Stimulated activated CD8-positive, alpha-beta memory T cell treated with anti-CD3 and anti-CD28 coated beads, Interleukin-4, amount 100 ng/mL, for 48 hours (primary cell): ENCODE data around the gene ESRRG.

ENCODE experiments used
- DNase-seq: peaks from one replicate; pipeline ENCODE4 v3.0.0-alpha.2; 2020

The ESRRG gene

GRCh38 chr1:216499581-216500272 lies 223.5 kb downstream of the ESRRG start:
- DNase-seq = no peak

DNA sequence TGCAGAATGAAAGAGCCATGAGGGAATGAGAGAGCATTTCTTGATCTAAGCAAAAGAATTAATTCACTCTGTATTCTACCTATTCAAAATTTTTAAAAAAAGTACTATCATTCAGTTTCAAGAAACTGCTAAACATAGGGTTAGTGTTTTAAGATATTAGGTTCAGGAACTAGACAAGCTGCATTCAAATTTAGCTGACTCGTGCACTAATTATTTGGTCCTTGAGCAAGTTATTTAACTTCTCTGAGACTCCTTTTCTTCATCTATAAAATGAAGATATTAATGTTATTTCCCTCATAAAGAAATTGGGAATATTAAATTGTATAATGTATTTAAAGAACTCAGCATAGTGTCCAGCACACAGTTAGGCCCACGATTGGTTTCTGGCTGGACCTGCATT lies 225.0 kb downstream of the ESRRG start:
- DNase-seq = no peak

DNA sequence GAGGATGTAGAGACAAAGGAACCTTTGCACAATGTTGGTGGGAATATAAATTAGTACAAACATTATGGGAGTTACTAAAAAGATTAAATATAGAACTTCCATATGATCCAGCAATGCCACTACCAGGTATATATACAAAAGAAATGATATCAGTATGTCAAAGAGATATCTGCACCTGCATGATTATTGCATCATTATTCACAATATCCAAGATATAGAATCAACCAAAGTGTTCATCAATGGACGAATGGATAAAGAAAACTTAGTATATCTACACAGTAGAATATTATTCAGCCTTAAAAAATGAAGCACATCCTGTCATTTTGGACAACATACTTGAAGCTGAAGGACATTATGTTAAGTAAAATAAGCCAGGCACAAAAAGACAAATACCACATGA lies 238.2 kb downstream of the ESRRG start:
- DNase-seq = no peak

GRCh38 chr1:216483672-216484401 lies 239.4 kb downstream of the ESRRG start:
- no peak for DNase-seq

- no peak for DNase-seq
Measured at GRCh38 chr1:216482620-216483019, 240.6 kb downstream of the ESRRG start.

DNA sequence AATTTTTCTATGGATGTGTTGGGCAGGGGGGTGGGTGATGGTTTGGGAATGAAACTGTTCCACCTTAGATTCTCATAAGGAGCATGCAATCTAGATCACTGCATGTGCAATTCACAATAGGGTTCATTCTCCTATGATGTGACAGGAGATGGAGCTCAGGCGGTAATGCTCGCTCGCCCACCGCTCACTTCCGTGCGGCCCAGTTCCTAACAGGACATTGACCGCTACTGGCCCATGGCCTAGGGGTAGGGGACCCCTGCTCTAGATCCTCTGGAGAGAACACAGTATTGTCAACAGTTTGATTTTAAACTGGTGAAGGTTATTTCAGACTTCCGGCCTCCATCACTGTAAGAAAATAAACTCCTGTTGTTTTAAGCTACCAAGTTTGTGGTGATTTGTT lies 245.0 kb downstream of the ESRRG start:
- DNase-seq = no peak

DNA sequence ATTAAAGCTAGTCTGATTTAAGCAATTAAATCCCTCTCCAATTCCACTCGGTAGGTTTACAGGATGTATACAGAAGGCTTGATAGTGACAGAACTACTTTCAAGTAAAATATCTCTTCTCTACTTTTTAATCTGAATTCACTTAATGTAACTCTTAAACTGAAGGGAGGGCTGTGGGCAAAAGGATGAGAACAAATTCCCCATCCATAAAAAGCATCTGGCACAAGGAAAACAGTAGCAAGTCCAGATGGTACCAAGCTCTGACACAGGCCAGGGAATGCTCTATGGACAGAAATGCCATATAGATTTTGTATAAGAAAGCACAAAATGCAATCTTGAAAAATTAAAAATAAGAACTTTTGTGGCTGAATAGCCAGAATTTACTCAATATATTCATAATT lies 246.9 kb downstream of the ESRRG start:
- DNase-seq = no peak

DNA sequence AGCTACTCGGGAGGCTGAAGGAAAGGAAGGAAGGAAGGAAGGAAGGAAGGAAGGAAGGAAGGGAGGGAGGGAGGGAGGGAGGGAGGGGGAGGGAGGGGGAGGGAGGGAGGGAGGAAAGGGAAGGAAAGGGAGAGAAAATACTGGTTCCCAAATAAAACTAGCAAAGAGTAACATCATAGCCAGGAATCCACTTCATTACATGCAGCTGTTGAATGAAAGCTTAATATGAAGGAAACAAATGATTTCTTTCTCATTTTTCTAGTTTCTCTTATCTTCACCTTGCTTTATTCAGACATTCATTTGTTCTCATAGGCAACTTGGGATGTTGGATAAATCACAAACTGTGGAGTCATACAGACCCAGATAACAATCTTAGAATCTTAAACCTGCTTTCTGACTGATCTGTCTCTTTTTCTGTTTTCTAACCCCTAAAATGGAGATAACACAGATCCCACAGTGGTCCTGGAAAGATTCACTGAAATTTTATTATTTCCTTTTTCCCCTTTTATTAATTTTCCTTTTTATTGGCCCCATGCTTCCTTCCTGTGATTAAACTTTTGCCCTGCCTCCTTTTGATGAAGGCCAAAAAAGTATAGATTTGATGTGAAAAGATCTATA lies 247.5 kb downstream of the ESRRG start:
- no peak for DNase-seq

GRCh38 chr1:216466162-216466801 lies 256.9 kb downstream of the ESRRG start:
- DNase-seq = no peak

DNA sequence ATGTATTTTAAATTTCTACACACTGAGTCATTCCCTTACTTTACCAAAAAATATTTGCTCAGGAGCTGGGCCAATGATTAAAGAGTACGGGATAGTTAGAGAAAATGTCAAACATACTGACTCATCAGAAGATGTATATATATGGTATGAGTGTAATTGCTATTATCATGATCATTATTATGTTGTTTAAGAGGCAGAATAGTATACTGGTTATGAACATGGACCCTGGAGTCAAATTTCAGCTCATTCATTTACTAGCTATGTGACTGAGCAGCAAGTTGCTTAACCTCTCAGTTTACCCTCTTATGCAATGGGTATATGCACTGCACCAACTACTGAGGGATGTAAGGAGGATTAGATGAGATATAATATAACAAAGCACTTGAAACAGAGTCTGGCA lies 258.7 kb downstream of the ESRRG start:
- DNase-seq = no peak

GRCh38 chr1:216462066-216462775 lies 261.0 kb downstream of the ESRRG start:
- DNase-seq = no peak

- no peak for DNase-seq
Measured at GRCh38 chr1:216461466-216461865, 261.8 kb downstream of the ESRRG start.

DNA sequence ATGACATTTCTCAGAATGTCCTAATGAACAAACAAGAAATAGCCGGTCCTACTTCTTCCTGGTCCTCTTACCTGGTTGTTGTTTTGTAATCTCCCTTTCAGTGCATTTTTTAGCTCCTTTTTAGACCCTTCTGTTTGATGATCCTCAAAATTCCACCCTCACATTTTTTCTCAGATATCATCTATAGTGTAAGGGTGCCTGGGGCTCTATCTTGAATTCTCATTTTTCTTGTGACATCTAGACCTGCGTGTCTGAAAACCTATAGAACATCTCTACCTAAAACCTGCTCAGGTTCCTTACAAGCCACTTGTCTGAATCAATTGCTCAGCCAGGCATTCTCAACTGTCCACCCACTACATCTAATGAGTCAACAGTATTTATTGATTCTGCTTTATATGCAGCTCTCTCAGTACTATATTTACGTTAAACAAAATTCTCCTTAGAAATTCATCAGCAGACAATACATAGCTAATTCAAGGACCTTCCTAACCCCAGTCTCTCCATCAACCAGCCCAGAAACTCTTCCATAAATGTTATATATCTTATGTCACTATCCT lies 263.5 kb downstream of the ESRRG start:
- no peak for DNase-seq

GRCh38 chr1:216458812-216459211 lies 264.4 kb downstream of the ESRRG start:
- no peak for DNase-seq

GRCh38 chr1:216457356-216457755 lies 265.9 kb downstream of the ESRRG start:
- DNase-seq = no peak

DNA sequence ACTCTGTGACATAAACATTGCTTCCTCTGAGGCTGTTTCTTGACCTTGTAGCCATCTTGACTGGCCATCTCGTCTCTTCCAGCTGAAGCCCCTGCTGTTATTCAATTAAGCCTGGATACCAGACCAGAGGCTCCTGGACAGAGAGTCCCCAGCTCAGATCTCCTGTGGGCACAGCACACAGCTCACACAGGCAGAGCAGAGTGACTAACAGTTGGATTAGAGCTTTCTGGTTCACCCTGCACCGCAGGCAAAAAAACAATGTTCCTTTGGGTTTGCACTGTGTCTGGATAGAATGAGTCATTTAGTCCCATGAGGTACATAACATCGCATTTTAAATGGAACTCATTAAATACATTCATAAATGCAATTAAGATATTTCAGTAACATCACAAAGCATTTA lies 266.5 kb downstream of the ESRRG start:
- DNase-seq = no peak

GRCh38 chr1:216453777-216454176 lies 269.5 kb downstream of the ESRRG start:
- DNase-seq = no peak
